ENCODE data around the gene CLEC17A.
A peak's percentile ranks its signal among the peaks of the same experiment; 100 is the strongest.
"Not testable (repeated sequence)": the region's sequence is repeated elsewhere in the genome, so short reads cannot be mapped to it uniquely, and the experiment has no call there.

Gene CLEC17A

DNA sequence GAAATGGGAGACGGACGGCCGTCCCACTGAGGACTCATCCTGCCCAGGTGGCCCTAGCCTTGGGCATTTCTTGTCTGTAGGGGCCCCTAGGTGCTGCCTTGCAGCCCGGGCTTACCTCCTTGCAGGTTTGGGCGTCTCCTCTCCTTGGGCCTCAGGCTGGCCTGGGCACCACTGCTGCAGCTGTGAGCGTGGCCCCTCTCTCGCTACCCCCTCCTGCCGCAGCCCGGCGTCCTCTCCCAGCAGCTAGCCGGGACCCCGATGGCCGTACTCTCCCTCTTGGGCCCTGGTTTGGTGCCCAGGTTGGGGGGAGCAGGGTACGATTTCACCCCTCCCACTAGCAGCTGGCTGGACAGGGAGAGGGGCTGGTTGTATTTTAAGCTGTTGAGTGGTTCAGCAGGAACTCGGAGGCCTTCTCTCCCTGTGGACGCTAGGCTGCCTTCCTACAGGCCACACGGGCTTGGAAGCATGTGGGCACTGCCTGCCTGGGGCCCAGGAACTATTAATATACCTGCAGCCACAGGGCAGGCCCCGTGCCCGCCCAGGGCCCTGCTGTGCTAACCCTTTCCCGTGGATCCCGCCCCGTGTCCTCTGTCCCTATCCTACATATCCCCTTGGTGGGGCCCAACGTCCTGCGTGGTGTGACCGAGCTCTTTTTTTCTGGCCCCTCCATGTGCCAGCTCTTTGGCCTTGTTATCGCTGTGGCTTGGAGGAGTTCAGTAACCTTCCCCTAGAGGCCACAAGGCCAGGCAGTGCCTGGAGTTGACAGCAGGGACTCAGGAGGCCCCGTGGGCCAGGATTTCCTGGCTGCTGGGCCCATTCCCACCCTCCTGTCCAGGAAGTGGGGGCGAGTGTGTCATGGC, 22.7 kb upstream of the CLEC17A start:
- no peak for DNase-seq

GRCh38 chr19:14560776-14561108, 22.1 kb upstream of the CLEC17A start:
- no peak for DNase-seq

GRCh38 chr19:14561249-14561648, 21.6 kb upstream of the CLEC17A start:
- no peak for DNase-seq

DNA sequence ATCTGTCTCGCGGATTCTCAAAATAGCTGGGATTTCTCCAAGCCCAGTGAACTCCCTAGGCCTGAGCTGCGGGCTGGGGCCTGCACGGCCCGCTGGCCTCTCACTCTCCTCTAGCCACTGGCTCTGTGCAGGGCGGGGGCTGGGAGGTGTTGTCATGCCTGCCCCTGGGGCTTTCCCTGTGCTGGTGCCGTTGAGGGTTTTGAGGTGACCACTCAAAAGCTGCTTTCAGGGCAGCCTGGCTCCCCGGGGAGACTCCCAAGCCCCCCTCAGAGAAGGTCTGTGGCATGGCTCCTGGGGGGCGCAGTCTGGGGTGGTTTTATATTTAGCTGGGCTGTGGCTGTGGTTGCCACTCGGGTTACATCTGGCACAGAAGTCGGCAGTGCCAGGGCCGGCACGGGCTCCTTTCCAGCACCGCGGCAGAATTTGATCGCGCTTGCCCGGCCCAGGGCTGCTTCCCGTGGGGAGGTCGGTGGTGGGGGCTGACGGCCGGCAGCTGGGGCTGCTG, 21.0 kb upstream of the CLEC17A start:
- no peak for DNase-seq

GRCh38 chr19:14562660-14563589, 20.0 kb upstream of the CLEC17A start:
- no peak for DNase-seq

GRCh38 chr19:14563590-14563926, 19.3 kb upstream of the CLEC17A start:
- DNase-seq, result no peak

DNA sequence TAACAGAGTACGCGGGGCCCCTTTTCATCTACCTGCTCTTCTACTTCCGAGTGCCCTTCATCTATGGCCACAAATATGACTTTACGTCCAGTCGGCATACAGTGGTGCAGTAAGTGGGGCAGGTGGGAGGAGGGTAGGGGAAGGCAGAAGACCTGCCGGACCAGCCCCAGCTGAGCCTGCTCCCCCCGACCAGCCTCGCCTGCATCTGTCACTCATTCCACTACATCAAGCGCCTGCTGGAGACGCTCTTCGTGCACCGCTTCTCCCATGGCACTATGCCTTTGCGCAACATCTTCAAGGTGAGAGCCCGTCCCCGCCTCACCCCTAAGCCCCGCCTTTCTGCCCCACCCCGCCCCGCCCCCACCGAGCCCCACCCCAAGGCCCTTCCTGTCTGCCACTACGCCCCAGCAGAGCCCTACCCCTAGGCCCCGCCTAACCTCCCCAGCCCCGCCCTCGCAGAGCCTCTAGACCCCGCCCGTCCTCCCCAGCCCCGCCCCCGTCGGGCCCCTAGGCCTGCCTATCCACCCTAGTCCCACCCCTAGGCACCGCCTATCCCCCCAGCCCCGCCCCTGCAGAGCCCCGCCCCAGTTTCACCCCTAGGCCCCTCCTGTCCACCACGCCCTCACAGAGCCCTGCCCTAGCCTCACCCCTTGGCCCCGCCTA, 18.8 kb upstream of the CLEC17A start:
- no peak for DNase-seq

DNA sequence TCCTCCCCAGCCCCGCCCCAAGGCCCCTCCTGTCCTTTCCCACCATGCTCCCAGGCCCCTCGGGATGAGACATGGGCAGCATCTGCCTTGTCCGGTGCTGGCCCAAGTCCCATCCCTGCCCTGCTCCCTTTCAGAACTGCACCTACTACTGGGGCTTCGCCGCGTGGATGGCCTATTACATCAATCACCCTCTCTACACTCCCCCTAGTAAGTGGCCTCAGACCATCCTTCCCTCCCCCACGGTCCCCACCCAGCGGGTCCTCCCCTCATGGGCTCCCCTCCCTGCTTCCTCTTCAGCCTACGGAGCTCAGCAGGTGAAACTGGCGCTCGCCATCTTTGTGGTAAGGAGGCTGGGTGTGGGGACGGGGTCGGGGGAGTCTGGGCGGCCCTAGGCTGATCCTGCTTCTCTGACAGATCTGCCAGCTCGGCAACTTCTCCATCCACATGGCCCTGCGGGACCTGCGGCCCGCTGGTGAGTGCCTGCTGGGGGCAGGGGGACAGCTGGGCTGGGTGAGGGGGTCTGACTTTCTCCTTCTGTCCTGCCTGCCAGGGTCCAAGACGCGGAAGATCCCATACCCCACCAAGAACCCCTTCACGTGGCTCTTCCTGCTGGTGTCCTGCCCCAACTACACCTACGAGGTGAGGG, 18.1 kb upstream of the CLEC17A start:
- not testable (repeated sequence) for DNase-seq

GRCh38 chr19:14565298-14565679, 17.6 kb upstream of the CLEC17A start:
- DNase-seq, result no peak

GRCh38 chr19:14565765-14566711, 16.8 kb upstream of the CLEC17A start:
- DNase-seq, result no peak

- DNase-seq, result no peak
Measured at GRCh38 chr19:14566712-14567077, 16.2 kb upstream of the CLEC17A start.

DNA sequence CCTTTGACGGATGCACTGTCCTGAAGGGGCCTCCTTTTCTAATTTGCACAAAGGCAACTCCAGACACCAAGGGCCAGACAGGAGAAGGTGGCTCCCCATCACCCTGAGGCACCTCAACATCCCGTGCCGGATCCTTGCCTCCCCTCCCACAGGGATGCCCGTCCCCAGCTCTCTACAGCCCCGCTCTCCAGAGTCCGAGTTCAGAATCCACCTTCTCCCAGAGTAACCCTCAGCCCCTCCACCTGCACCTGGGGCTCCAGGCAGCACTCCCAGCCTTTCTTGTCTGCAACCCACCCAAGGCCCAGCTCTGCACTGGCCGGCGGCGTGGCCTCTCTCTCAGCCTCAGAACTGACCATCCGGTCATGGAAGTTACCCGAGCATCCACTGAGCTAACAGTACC, 15.8 kb upstream of the CLEC17A start:
- no peak for DNase-seq

GRCh38 chr19:14570864-14571527, 11.9 kb upstream of the CLEC17A start:
- DNase-seq, result no peak

- peak; percentile 94 for DNase-seq
Measured at GRCh38 chr19:14571695-14572490, 11.0 kb upstream of the CLEC17A start, which contains the start of gene NDUFB7. TSS of gene NDUFB7 (minus strand) at chr19:14572066. CDS start at chr19:14572000, 66 bp downstream.

DNA sequence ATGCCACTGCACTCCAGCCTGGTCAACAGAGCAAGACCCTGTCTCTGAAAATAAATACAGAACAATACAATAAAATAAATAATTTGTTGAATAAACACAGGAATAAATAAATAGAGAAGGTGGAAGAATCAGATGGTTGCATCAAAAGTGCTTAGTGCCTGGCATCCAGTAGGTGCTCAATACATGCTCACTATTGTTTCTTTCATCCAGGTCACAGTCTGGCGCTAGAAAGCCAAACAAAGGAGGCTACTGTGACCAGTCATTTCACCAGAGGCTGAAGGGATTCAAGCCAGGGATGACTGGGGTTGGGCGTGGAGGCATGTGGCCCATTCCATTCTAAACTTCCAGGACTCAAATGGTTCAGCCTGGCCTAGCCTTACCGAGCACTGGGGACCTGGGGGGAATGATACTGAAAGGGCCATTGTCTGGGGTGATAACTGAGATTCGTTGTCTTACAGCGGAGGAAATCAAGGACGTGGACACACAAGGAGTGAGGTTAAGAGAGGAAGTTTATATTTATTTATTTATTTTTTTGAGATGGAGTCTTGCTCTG, 7.4 kb upstream of the CLEC17A start:
- no peak for DNase-seq

- no peak for DNase-seq
Measured at GRCh38 chr19:14576363-14576762, 6.5 kb upstream of the CLEC17A start.

- DNase-seq, result no peak
Measured at GRCh38 chr19:14577264-14577663, 5.6 kb upstream of the CLEC17A start.

- DNase-seq, result no peak
Measured at GRCh38 chr19:14577885-14578427, 4.9 kb upstream of the CLEC17A start.

DNA sequence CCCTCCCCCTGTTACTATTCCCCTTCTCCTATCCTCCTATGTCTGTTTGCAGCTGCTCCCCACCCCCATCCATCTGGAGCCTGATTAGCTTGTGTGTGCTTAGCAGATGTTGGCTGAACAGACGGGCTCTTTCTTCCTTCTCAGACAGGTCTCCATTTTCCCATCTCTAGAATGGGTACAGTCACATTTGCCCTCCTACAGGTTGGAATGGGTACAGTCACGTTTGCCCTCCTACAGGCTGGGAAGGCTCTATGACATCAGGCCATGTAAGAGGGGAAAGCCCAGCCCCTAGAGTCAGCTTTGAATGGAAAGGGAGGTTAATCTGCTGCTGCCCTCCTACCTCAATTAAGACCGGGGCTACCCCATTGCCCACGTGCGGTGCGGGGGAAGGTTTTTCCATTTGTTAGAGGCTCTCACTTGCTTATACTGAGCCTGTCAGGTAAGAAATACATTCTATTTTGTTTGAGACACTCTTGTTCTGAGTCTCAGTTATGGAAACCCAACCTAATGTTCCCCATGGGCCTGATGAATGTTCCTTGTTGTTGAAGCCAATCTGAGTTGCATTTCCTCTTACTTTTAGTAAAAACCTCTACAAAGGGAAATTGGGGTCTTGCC, 2.2 kb upstream of the CLEC17A start:
- DNase-seq, result no peak
